ENCODE measurements around the gene TRAPPC3L.

The TRAPPC3L gene

DNA sequence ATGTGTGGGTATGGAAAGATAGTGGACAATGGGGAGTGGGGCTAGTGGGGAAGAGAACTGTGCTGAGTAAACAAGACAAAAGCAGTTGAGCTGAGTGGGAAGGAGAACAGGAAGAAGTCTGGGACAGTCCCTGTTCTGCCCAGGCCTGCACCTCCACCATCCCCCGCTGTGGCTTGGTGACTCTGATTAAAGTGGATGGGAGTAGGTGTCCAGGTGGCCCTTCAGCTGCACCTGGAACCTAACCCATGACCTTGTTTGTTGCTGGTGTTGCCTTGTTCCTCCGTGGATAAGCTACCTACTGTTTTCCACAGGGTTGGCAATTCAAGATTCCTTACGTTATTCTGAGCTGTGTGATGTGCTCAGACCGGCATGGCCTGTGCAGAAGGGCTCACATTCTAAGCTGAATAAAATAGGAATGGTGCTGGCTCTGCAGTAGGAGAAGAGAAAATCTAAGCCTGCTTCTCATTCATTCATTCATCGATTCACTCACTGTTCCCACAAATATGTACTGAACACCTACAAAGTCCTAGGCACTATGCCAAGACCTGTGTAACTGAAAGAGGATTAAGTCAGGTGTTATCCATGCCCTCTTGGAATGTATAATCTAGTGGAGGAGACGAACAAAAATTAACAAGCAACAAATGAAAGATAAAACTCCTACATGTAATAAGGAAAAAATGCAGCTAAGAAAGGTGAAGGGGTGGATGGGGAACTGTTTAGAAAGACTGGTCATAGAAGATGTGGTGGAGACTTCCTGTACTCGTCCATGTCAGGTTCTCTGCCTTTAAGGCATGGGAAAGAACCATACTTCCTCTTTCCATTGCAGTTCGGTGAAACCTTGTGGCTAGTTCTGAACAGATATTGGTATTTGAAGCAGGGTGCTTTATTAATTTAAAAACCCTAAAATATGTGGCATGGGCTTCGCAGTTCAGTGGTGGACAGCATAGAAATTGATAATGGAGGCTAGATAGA is 94.4 kb downstream of the TRAPPC3L start:
- DNase-seq (ENCODE audit: low spot score in 2 of 2) (no peak), ATAC-seq (peak; percentile 40)
- H3K9me3 Mint-ChIP-seq: no peaks in the 10 kb centered on the region

GRCh38 chr6:116450185-116450710 is 95.2 kb downstream of the TRAPPC3L start:
- no peaks in the 10 kb centered on the region for H3K9me3 Mint-ChIP-seq
- DNase-seq (ENCODE audit: low spot score in 2 of 2): no peak
- ATAC-seq: no peak
- H3K4me3 Mint-ChIP-seq: no peak overlapping the region
- H3K4me1 Mint-ChIP-seq: peaks cover 23% of the 10 kb centered on the region
- H3K36me3 Mint-ChIP-seq: no peaks in the 10 kb centered on the region
- H3K27ac Mint-ChIP-seq: no peak overlapping the region

More for the DNA sequence above, 94.4 kb downstream of the TRAPPC3L start:
- H3K27ac Mint-ChIP-seq: no peak overlapping the region
- H3K4me1 Mint-ChIP-seq: peaks cover 21% of the 10 kb centered on the region
- no peaks in the 10 kb centered on the region for H3K36me3 Mint-ChIP-seq
- H3K4me3 Mint-ChIP-seq: no peak overlapping the region

GRCh38 chr6:116449565-116449964 is 95.9 kb downstream of the TRAPPC3L start:
- Mint-ChIP-seq H3K4me3 (no peak overlapping the region), H3K4me1 (peaks cover 30% of the 10 kb centered on the region), H3K27ac (no peak overlapping the region), H3K36me3 (no peaks in the 10 kb centered on the region), H3K9me3 (no peaks in the 10 kb centered on the region)
- no peak for ATAC-seq
- DNase-seq (ENCODE audit: low spot score in 2 of 2): no peak

DNA sequence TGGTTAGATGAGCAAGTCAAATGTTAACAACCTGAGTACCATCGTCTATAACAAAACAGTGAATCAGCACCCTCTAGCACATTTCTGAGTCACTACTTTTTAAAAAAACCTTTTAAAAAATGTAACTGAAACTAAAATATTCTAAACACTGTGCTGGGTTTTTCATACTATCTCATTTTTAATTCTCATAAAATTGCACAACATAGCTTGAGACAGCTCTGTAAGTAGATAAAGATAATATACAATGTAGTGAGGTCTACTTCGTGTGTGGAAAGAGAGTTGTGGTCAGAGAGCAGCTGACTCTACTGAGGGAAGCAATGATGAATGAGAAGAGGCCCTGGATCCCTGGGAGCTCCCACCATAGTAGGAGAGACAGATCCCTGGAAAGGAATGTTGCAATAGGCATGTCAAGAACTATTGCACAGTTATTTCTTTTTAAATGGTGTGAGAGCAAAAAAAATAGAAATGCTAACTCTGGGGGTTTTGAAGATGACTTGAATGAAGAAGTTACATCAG is 97.9 kb downstream of the TRAPPC3L start:
- Mint-ChIP-seq H3K9me3 (no peaks in the 10 kb centered on the region), H3K27ac (no peak overlapping the region), H3K36me3 (no peaks in the 10 kb centered on the region), H3K4me3 (no peak overlapping the region), H3K4me1 (peaks cover 35% of the 10 kb centered on the region)
- DNase-seq (ENCODE audit: low spot score in 2 of 2) (no peak), ATAC-seq (peak; percentile 73)

DNA sequence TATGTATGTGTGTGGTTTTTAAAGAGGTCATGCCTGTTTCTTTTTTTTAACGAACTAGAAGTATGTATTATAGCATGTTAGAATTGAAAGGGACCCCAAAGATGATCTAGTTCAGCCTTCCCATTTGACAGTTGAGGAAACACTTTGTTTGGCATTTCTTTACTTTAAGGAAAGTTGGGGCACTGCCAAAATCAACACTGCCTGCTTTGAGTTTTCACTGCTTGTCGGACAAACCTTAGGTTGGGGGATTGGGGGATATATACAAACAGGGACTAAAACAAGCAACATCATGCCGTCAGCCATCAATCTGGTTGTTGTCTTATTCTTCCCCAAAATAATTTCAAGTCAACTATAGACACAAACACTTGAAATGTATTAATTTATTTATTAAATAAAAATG is 98.4 kb downstream of the TRAPPC3L start:
- no peaks in the 10 kb centered on the region for H3K36me3 Mint-ChIP-seq
- ATAC-seq (no peak), DNase-seq (ENCODE audit: low spot score in 2 of 2) (no peak)

GRCh38 chr6:116446399-116446798 is 99.1 kb downstream of the TRAPPC3L start:
- Mint-ChIP-seq H3K4me3 (no peak overlapping the region), H3K9me3 (no peaks in the 10 kb centered on the region), H3K27ac (no peak overlapping the region), H3K36me3 (no peaks in the 10 kb centered on the region), H3K4me1 (peaks cover 32% of the 10 kb centered on the region)
- DNase-seq (ENCODE audit: low spot score in 2 of 2) (no peak), ATAC-seq (peak; percentile 58)

More for the DNA sequence above, 98.4 kb downstream of the TRAPPC3L start:
- no peak overlapping the region for H3K4me3 Mint-ChIP-seq
- H3K9me3 Mint-ChIP-seq: no peaks in the 10 kb centered on the region
- no peak overlapping the region for H3K27ac Mint-ChIP-seq
- H3K4me1 Mint-ChIP-seq: peaks cover 35% of the 10 kb centered on the region

DNA sequence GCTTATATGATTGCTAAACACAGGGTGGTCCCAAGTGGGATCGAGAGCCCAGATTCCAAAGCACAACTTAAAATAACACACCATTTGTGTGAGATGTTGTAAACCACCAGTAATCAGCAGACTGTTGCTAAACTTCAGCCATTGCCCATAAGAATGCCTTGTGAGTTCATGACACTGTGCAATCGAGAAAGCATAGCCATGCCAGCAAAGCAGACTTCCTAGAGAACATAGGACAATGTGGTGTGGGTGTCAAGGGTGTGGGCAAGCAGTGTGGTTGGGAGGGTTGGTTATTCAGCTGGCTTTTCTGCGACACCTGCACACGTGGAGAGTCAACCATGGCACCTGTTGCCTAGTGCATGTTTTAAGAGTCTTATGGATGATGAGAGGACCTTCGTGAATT is 100.4 kb downstream of the TRAPPC3L start:
- H3K4me3 Mint-ChIP-seq: no peak overlapping the region
- no peak overlapping the region for H3K27ac Mint-ChIP-seq
- H3K4me1 Mint-ChIP-seq: peaks cover 22% of the 10 kb centered on the region
- H3K9me3 Mint-ChIP-seq: no peaks in the 10 kb centered on the region
- DNase-seq (ENCODE audit: low spot score in 2 of 2) (no peak), ATAC-seq (peak; percentile 63)
- no peaks in the 10 kb centered on the region for H3K36me3 Mint-ChIP-seq
